GM21423 (cell line): ENCODE data around the gene GCG.

Experiments used
- ATAC-seq: cut with Tn5 transposase; IDR thresholded peaks from one replicate; pipeline ENCODE4 v1.9.1; 2021; ENCODE audit warnings: mild to moderate bottlenecking, moderate library complexity; ENCODE audit not compliant: unreplicated experiment

The GCG gene

GRCh38 chr2:162149940-162150339 lies 2.1 kb downstream of the GCG start:
- no peak for ATAC-seq

- no peak for ATAC-seq
These were observed 2.6 kb downstream of the GCG start for GRCh38 chr2:162149466-162149865.

GRCh38 chr2:162148956-162149355 lies 3.1 kb downstream of the GCG start:
- no peak for ATAC-seq

GRCh38 chr2:162143969-162144368 lies 8.1 kb downstream of the GCG start:
- ATAC-seq, result no peak

GRCh38 chr2:162138310-162138709 lies 13.7 kb downstream of the GCG start:
- no peak for ATAC-seq

- ATAC-seq, result no peak
These were observed 24.6 kb downstream of the GCG start for GRCh38 chr2:162127422-162127821.

- ATAC-seq, result peak; percentile 10
These were observed 25.5 kb downstream of the GCG start for GRCh38 chr2:162126527-162126926.

- peak; percentile 97 for ATAC-seq
These were observed 25.9 kb downstream of the GCG start for GRCh38 chr2:162126111-162126519.

- ATAC-seq, result no peak
These were observed 26.9 kb downstream of the GCG start for GRCh38 chr2:162125138-162125537.

GRCh38 chr2:162123806-162124758 lies 28.0 kb downstream of the GCG start:
- no peak for ATAC-seq

- ATAC-seq, result no peak
These were observed 33.6 kb downstream of the GCG start for GRCh38 chr2:162118166-162119031.

GRCh38 chr2:162116352-162116751 lies 35.7 kb downstream of the GCG start:
- no peak for ATAC-seq

GRCh38 chr2:162115076-162115475 lies 37.0 kb downstream of the GCG start:
- ATAC-seq, result no peak

GRCh38 chr2:162114271-162114670 lies 37.8 kb downstream of the GCG start:
- ATAC-seq, result no peak

GRCh38 chr2:162113776-162114168 lies 38.3 kb downstream of the GCG start:
- ATAC-seq, result no peak

GRCh38 chr2:162113088-162113775 lies 38.8 kb downstream of the GCG start:
- ATAC-seq, result no peak

- no peak for ATAC-seq
These were observed 39.8 kb downstream of the GCG start for GRCh38 chr2:162111958-162112850.

- ATAC-seq, result no peak
These were observed 44.6 kb downstream of the GCG start for GRCh38 chr2:162107361-162107901.

GRCh38 chr2:162106746-162107145 lies 45.3 kb downstream of the GCG start:
- ATAC-seq, result no peak

GRCh38 chr2:162106146-162106551 lies 45.9 kb downstream of the GCG start:
- no peak for ATAC-seq
